Chondrocyte (in vitro differentiated cells): ENCODE results near the gene RSU1. TPM values are rescaled to one million over a fixed set of nuclear protein-coding genes. Genes with fewer than 3 reads are reported as not detected.

Experiments used
- DNase-seq: peaks from one replicate; pipeline ENCODE4 v3.0.0; 2021; ENCODE audit warnings: mixed read lengths, low spot score
- H3K27ac Mint-ChIP-seq: one replicate; pipeline ENCODE4 v1.8.0; 2021; ENCODE audit warnings: mild to moderate bottlenecking, moderate library complexity, mixed read lengths; ENCODE audit not compliant: unreplicated experiment
- H3K27me3 Mint-ChIP-seq: 2 replicates; pipeline ENCODE4 v1.8.0; 2021; ENCODE audit warnings: low read depth, mixed read lengths
- H3K36me3 Mint-ChIP-seq: 2 replicates; pipeline ENCODE4 v1.8.0; 2021; ENCODE audit warnings: low read depth, mixed read lengths
- H3K4me1 Mint-ChIP-seq: 2 replicates; pipeline ENCODE4 v1.8.0; 2021; ENCODE audit warnings: low read depth, mild to moderate bottlenecking, mixed read lengths
- H3K4me3 Mint-ChIP-seq: one replicate; pipeline ENCODE4 v1.8.0; 2021; ENCODE audit warnings: mild to moderate bottlenecking, moderate library complexity, mixed read lengths; ENCODE audit not compliant: unreplicated experiment
- H3K9me3 Mint-ChIP-seq: 2 replicates; pipeline ENCODE4 v1.8.0; 2021; ENCODE audit warnings: low read depth, mixed read lengths
- CTCF ChIP-seq: fragments of 200-600 bp; sonication (generic); IDR thresholded peaks from 2 replicates; pipeline ENCODE4 v1.5.0; 2021; ENCODE audit warnings: antibody characterized with exemption, mild to moderate bottlenecking, moderate library complexity
- total RNA-seq: library from RNA; stranded (reverse); gene quantifications from 3 replicates; pipeline ENCODE4 v1.2.1, GENCODE V29; 2021

RSU1 gene
- total RNA-seq, 1 donor from 2014 or later: 165 TPM

GRCh38 chr10:16699435-16700057 lies 117.7 kb downstream of the RSU1 start:
- H3K27me3 Mint-ChIP-seq: no peaks in the 10 kb centered on the region
- no peak overlapping the region for H3K4me3 Mint-ChIP-seq
- peaks cover 4% of the 10 kb centered on the region for H3K36me3 Mint-ChIP-seq
- no peak overlapping the region for H3K27ac Mint-ChIP-seq
- TF ChIP-seq CTCF: no peak
- H3K9me3 Mint-ChIP-seq: peaks cover 3% of the 10 kb centered on the region
- DNase-seq: no peak
- H3K4me1 Mint-ChIP-seq: no peaks in the 10 kb centered on the region

- Mint-ChIP-seq H3K27ac (no peak overlapping the region), H3K36me3 (peaks cover 4% of the 10 kb centered on the region), H3K27me3 (no peaks in the 10 kb centered on the region), H3K4me3 (no peak overlapping the region), H3K4me1 (no peaks in the 10 kb centered on the region), H3K9me3 (peaks cover 3% of the 10 kb centered on the region)
- no peak for DNase-seq
- no peak for TF ChIP-seq CTCF
Observed at GRCh38 chr10:16698461-16698860, 118.8 kb downstream of the RSU1 start.

GRCh38 chr10:16690417-16690816 lies 126.8 kb downstream of the RSU1 start:
- Mint-ChIP-seq H3K36me3 (peaks cover 5% of the 10 kb centered on the region), H3K4me1 (no peaks in the 10 kb centered on the region), H3K4me3 (no peak overlapping the region), H3K27me3 (no peaks in the 10 kb centered on the region), H3K27ac (no peak overlapping the region), H3K9me3 (no peaks in the 10 kb centered on the region)
- TF ChIP-seq CTCF: no peak
- DNase-seq: no peak

GRCh38 chr10:16689696-16690095 lies 127.5 kb downstream of the RSU1 start:
- Mint-ChIP-seq H3K4me1 (no peaks in the 10 kb centered on the region), H3K4me3 (no peak overlapping the region), H3K9me3 (no peaks in the 10 kb centered on the region), H3K36me3 (peaks cover 4% of the 10 kb centered on the region), H3K27ac (no peak overlapping the region), H3K27me3 (no peaks in the 10 kb centered on the region)
- no peak for DNase-seq
- TF ChIP-seq CTCF: no peak

- TF ChIP-seq CTCF: no peak
- Mint-ChIP-seq H3K27ac (no peak overlapping the region), H3K4me1 (no peaks in the 10 kb centered on the region), H3K9me3 (no peaks in the 10 kb centered on the region), H3K4me3 (no peak overlapping the region), H3K36me3 (peaks cover 2% of the 10 kb centered on the region), H3K27me3 (no peaks in the 10 kb centered on the region)
- DNase-seq: no peak
Observed at GRCh38 chr10:16689227-16689626, 128.0 kb downstream of the RSU1 start.
